ENCODE results near the gene VTA1. TPM values are rescaled to one million over a fixed set of nuclear protein-coding genes. Genes with fewer than 3 reads are reported as not detected.

VTA1 gene
- total RNA-seq, 1 experiment from 2014 or later: 71.1 TPM

DNA sequence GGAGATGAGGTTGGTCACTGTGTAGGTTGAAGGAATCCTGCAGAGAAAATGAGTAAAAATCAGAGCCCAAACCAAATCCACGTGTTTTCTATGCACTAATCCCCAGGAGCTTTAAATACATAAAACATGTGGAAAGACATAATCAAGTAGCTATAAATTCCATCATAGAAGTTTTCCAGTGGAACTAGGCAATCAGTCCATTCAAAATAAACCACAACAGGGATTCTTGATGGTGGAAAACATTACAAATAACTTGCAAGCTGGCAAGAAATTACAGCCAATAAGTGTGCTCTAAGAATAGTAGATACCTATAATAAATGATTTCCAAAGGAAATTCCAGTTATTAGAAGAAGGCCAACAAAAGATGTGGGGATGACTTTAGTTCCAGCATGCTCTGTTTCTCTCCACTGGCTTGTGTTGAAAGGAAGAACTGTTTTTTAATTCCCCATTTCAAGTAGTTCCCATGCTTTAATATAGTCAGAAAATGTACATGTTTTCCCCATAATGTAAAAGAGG, 104.9 kb downstream of the VTA1 start:
- in situ Hi-C loops (cut with HindIII; ENCODE audit: low sequenced_read_pairs): no loop called here
- no peak for DNase-seq (ENCODE audit: low spot score)

DNA sequence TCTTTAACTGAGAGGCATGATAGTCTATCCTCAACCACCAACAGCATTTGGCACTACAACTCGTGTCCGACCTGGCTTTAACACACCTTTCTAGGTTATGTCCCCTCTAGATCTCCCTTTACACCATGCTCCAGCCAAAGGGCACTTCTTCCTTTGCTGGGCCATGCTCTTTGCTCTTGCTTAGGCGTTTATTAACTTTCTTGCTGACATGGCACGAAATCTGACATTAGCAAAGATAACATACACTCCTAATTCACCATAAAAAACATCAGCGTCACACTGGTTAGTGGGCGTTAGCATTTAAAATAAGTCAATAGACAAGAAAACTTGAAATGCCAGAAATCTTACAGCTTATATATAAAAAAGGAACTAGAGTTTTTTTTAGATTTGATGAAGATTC, 107.5 kb downstream of the VTA1 start:
- in situ Hi-C loops (cut with HindIII; ENCODE audit: low sequenced_read_pairs): no loop called here
- no peak for DNase-seq (ENCODE audit: low spot score)

DNA sequence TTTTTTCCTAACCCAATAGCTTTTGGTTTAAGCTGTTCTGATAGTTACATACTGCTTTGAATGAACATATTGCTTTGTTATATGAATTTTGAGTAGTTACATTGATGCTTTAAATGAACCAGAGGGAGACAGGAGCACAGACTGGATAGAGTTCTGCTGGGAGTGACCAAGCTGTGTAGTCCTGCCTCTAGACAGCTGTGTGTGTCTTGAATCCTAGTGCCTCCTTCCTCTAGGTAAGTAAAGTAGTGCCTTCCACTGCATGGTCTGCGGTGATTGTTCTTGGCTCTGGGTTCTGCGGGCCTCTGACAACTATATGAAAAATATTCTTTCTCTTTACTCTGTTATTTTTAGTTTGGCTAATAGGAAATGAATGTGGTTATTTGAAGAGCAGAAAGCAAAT, 108.7 kb downstream of the VTA1 start:
- in situ Hi-C loops (cut with HindIII; ENCODE audit: low sequenced_read_pairs): no loop called here
- DNase-seq (ENCODE audit: low spot score): no peak

DNA sequence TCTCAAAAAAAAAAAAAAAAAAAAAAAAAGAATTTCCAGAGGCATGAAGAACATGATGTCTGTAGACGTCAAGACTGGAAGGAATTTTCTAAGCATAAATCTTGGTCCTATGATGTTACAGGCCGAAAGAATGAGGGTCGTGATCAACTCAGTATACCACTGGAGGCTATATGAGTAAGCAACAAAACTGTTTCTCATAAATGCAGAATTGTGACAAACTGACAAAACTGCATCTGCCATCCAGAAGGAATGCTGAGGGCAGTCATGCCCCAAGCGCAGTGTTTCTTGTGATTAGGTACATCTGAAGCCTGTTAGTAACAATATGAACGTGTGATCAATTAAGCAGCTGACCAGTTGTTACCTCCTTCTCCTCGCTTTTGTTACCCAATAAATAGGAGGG, 111.2 kb downstream of the VTA1 start:
- in situ Hi-C loops (cut with HindIII; ENCODE audit: low sequenced_read_pairs): no loop called here
- no peak for DNase-seq (ENCODE audit: low spot score)

DNA sequence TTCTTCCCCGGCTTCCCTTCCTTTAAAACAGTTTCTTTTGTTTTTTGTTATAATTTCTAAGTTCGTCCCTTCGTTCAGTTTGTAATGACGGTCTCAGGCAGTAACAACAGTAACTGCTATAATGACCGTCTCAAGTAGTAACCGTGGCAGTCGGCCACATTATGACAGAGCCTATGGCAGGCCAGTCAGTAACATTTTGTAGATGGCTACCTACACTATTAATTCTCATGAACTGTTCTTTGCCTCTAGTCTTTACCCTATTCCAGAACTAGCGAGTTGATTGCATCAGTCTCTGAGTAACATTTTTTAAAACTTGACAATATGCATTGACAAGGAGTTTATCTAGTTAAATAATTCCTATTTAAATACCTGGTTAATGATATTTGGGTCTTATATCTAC, 111.7 kb downstream of the VTA1 start:
- no peak for DNase-seq (ENCODE audit: low spot score)
- in situ Hi-C loops (cut with HindIII; ENCODE audit: low sequenced_read_pairs): no loop called here

DNA sequence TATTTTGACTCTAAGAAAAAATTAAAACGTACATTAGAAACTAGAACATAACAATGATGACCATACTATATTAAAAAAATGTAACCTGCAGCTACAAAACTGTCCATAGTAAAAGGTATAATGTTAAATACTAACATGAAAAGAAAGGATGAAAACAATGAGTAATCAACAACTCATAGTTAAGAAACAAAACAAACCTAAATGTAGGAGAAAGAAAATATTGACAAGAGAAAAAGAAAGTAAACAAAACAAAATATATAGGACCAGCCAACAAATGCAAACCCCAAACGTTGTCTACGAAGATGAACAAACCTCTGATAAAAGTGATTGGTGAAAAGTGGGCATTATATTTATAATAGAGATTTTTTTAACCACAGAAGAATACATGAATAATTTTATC, 113.7 kb downstream of the VTA1 start:
- no peak for DNase-seq (ENCODE audit: low spot score)
- in situ Hi-C loops (cut with HindIII; ENCODE audit: low sequenced_read_pairs): no loop called here

DNA sequence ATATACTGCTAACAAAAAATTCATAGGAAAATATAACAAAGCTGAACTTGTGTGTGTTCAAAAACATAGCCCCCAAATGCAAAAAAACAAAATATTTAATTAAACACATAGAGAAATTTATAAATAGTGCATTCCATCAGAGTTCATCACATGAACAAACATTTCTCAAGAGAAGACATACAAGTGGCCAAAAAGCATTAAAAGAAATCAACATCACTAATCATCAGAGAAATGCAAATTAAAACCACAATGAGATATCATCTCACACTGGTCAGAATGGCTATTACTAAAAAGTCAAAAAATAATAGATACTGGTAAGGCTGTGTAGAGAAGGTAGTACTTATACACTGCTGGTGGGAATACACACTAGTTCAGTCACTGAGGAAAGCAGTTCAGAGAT, 115.2 kb downstream of the VTA1 start:
- no peak for DNase-seq (ENCODE audit: low spot score)
- in situ Hi-C loops (cut with HindIII; ENCODE audit: low sequenced_read_pairs): no loop called here

DNA sequence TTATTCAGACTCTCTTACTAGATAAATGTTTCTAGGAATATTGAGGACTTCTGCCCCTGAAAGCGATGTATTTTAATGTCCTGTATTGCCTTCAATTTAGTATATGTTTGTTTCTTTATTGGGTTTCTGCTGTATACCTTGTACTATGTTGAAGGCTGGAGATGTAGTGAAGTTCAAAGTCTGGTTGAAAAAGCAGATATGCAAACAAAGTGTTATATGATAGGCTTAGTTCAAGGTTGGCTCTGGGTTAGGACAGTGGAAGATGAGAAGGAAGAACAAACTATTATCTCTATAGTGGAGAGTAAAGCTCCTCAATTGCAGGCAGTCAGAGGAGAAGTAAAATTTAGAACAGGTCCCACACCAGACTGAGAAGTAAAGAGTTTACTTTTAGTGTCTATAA, 118.4 kb downstream of the VTA1 start:
- in situ Hi-C loops (cut with HindIII; ENCODE audit: low sequenced_read_pairs): no loop called here
- DNase-seq (ENCODE audit: low spot score): no peak

DNA sequence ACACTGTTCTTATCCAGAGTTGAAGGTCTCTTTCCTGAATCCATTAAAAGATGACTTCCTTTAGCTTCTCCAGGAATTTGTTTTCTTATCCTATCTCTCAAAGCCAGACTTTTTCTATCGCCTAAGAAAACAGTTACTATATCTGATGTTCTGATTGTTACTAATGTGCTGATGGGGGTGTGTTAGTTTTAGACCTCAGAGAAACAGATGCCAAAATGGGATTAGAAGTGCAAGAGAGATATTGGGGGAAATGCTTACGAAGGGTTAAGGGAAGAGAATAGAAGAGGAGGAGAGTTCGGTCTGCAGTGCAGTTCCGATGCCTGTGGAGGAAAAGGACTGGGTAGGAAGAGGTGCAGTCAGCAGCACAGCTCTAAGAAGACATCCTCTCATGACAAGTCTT, 119.0 kb downstream of the VTA1 start:
- in situ Hi-C loops (cut with HindIII; ENCODE audit: low sequenced_read_pairs): no loop called here
- DNase-seq (ENCODE audit: low spot score): no peak

DNA sequence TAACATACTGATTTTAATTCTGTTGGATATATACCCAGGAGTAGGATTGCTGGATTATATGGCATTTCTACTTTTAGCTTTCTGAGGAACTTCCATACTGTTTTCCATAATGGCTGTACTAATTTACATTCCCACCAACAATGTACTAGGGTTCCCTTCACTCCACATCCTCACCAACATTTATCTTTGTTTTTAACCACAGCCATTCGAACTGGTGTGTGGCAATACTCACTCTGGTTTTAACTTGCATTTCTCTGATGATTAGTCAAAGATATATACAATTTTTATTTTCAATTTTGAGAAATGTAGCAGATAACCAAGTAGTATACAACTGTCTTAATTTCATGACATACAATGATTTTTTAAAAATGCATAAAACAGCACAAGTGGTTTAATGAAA, 124.4 kb downstream of the VTA1 start:
- DNase-seq (ENCODE audit: low spot score): no peak
- in situ Hi-C loops (cut with HindIII; ENCODE audit: low sequenced_read_pairs): no loop called here

Other genes with a start within 250 kb of the VTA1 start
- not detected in 2 replicates for gene GJE1, start 14.3 kb upstream of the VTA1 start, total RNA-seq (2014; rRNA removed; shearing (Covaris generic))
- gene NMBR, start 141 bp upstream of the VTA1 start, total RNA-seq (2014; rRNA removed; shearing (Covaris generic)): not detected in 2 replicates
- gene ADGRG6, start 154.7 kb downstream of the VTA1 start, total RNA-seq (2014; rRNA removed; shearing (Covaris generic)): 1.1 and 3.3 TPM in 2 replicates